GM18867 (cell line): ENCODE data around the gene FBXO34.
A peak's percentile ranks its signal among the peaks of the same experiment; 100 is the strongest.
"Not testable (repeated sequence)": the region's sequence is repeated elsewhere in the genome, so short reads cannot be mapped to it uniquely, and the experiment has no call there.

Experiments
- ATAC-seq: cut with Tn5 transposase; IDR thresholded peaks from one replicate; pipeline ENCODE4 v1.9.1; 2021; ENCODE audit warnings: mild to moderate bottlenecking, moderate library complexity; ENCODE audit not compliant: unreplicated experiment

The FBXO34 gene

GRCh38 chr14:55344582-55345163 lies 73.5 kb downstream of the FBXO34 start:
- ATAC-seq, result not testable (repeated sequence)

- no peak for ATAC-seq
Measured at GRCh38 chr14:55347040-55347439, 75.8 kb downstream of the FBXO34 start.

GRCh38 chr14:55347748-55348147 lies 76.5 kb downstream of the FBXO34 start:
- no peak for ATAC-seq

GRCh38 chr14:55348766-55349453 lies 77.7 kb downstream of the FBXO34 start:
- no peak for ATAC-seq

GRCh38 chr14:55349565-55349964 lies 78.3 kb downstream of the FBXO34 start:
- no peak for ATAC-seq

GRCh38 chr14:55350461-55350860 lies 79.2 kb downstream of the FBXO34 start:
- no peak for ATAC-seq

- ATAC-seq, result no peak
Measured at GRCh38 chr14:55351111-55351510, 79.9 kb downstream of the FBXO34 start.

- no peak for ATAC-seq
Measured at GRCh38 chr14:55352201-55352600, 81.0 kb downstream of the FBXO34 start.

GRCh38 chr14:55353686-55354467 lies 82.7 kb downstream of the FBXO34 start:
- no peak for ATAC-seq

- peak; percentile 82 for ATAC-seq
Measured at GRCh38 chr14:55354500-55354899, 83.3 kb downstream of the FBXO34 start.

- ATAC-seq, result no peak
Measured at GRCh38 chr14:55355922-55356321, 84.7 kb downstream of the FBXO34 start.

GRCh38 chr14:55356913-55357312 lies 85.7 kb downstream of the FBXO34 start:
- no peak for ATAC-seq

GRCh38 chr14:55359307-55359706 lies 88.1 kb downstream of the FBXO34 start:
- ATAC-seq, result no peak

GRCh38 chr14:55361190-55361589 lies 90.0 kb downstream of the FBXO34 start:
- no peak for ATAC-seq

- no peak for ATAC-seq
Measured at GRCh38 chr14:55366271-55366670, 95.0 kb downstream of the FBXO34 start.

GRCh38 chr14:55370883-55371455 lies 99.7 kb downstream of the FBXO34 start:
- ATAC-seq, result no peak

GRCh38 chr14:55372423-55372822 lies 101.2 kb downstream of the FBXO34 start:
- ATAC-seq, result no peak

- ATAC-seq, result no peak
Measured at GRCh38 chr14:55372825-55373224, 101.6 kb downstream of the FBXO34 start.

GRCh38 chr14:55373784-55374705 lies 102.8 kb downstream of the FBXO34 start:
- ATAC-seq, result no peak

GRCh38 chr14:55374771-55375170 lies 103.5 kb downstream of the FBXO34 start:
- no peak for ATAC-seq

GRCh38 chr14:55377236-55377635 lies 106.0 kb downstream of the FBXO34 start:
- no peak for ATAC-seq
